GM12801 (cell line): ENCODE measurements around the gene ACTN1.

Experiments
- CTCF ChIP-seq: IDR thresholded peaks from one replicate; pipeline ENCODE4 v1.5.1; 2011; ENCODE audit warnings: control low read depth; ENCODE audit not compliant: insufficient read length; ENCODE audit errors: extremely low read depth

Gene ACTN1

GRCh38 chr14:68931474-68932051 lies 47.5 kb downstream of the ACTN1 start:
- no peak for TF ChIP-seq CTCF

GRCh38 chr14:68931063-68931462 lies 48.0 kb downstream of the ACTN1 start:
- TF ChIP-seq CTCF, result no peak

GRCh38 chr14:68929623-68930307 lies 49.3 kb downstream of the ACTN1 start:
- no peak for TF ChIP-seq CTCF

- TF ChIP-seq CTCF, result no peak
These were observed 50.1 kb downstream of the ACTN1 start for GRCh38 chr14:68928770-68929550.

GRCh38 chr14:68927956-68928675 lies 51.0 kb downstream of the ACTN1 start:
- TF ChIP-seq CTCF, result no peak

- TF ChIP-seq CTCF, result no peak
These were observed 52.0 kb downstream of the ACTN1 start for GRCh38 chr14:68927089-68927488.

GRCh38 chr14:68926236-68926635 lies 52.9 kb downstream of the ACTN1 start:
- TF ChIP-seq CTCF, result no peak
